HEK293 (cell line): ENCODE data around the gene FRAS1.

Experiments
- CTCF ChIA-PET: fragments of 350-600 bp; formaldehyde crosslinking; extraction: SDS; loops from one replicate; lab custom pipeline; 2021; ENCODE audit warnings: antibody characterized with exemption; lab: Yijun Ruan, JAX
- POLR2A ChIA-PET: fragments of 300-600 bp; formaldehyde crosslinking; extraction: SDS; loops from one replicate; lab custom pipeline; 2020; ENCODE audit warnings: antibody characterized with exemption, inconsistent platforms; lab: Yijun Ruan, JAX
- H3K27ac ChIP-seq: fragments of 200-500 bp; sonication (Bioruptor generic); 2 replicates; pipeline ENCODE4 v1.5.1; 2014; ENCODE audit warnings: low read depth, low read length, control low read depth, inconsistent platforms; ENCODE audit errors: extremely low read depth
- H3K36me3 ChIP-seq, 2 experiments: fragments of 200-500 bp in 1 of 2; sonication (Bioruptor generic) in 1 of 2; 1 replicate in 1 of 2; 2 replicates in 1 of 2; pipeline ENCODE4 v1.5.1; 2014 to 2017; ENCODE audit warnings: inconsistent platforms in 2 of 2, low read length in 2 of 2; ENCODE audit not compliant: control insufficient read depth in 2 of 2, insufficient read depth in 1 of 2
- H3K4me1 ChIP-seq: fragments of 200-500 bp; sonication (Bioruptor generic); 2 replicates; pipeline ENCODE4 v1.5.1; 2014; ENCODE audit warnings: mild to moderate bottlenecking, low read length, inconsistent platforms; ENCODE audit not compliant: control insufficient read depth, insufficient read depth
- H3K4me3 ChIP-seq: 2 replicates; pipeline ENCODE4 v1.5.1; 2011; ENCODE audit warnings: low read depth, mild to moderate bottlenecking, control low read depth, low read length, moderate library complexity
- H3K9me3 ChIP-seq: fragments of 200-500 bp; sonication (Bioruptor generic); 2 replicates; pipeline ENCODE4 v1.5.1; 2014; ENCODE audit warnings: low read depth, low read length, inconsistent platforms; ENCODE audit not compliant: control insufficient read depth, insufficient read depth
- BCL6B ChIP-seq: fragments of 450-650 bp; formaldehyde crosslinking; IDR thresholded peaks from 2 replicates; pipeline ENCODE4 v1.5.1; 2017; ENCODE audit warnings: missing biosample characterization, missing genetic modification characterization
- KLF9 ChIP-seq: fragments of 450-650 bp; formaldehyde crosslinking; IDR thresholded peaks from 2 replicates; pipeline ENCODE4 v1.5.1; 2016; ENCODE audit warnings: missing biosample characterization, missing genetic modification characterization, low read depth
- OSR2 ChIP-seq: fragments of 450-650 bp; formaldehyde crosslinking; IDR thresholded peaks from 2 replicates; pipeline ENCODE4 v1.5.1; 2016; ENCODE audit warnings: missing biosample characterization, missing genetic modification characterization
- PATZ1 ChIP-seq: fragments of 450-650 bp; formaldehyde crosslinking; IDR thresholded peaks from 2 replicates; pipeline ENCODE4 v1.5.1; 2016; ENCODE audit warnings: missing biosample characterization, missing genetic modification characterization
- PBX3 ChIP-seq: sonication (generic); formaldehyde crosslinking; IDR thresholded peaks from 2 replicates; pipeline ENCODE4 v1.8.1; 2022; ENCODE audit warnings: mild to moderate bottlenecking, moderate library complexity, missing genetic modification reagents
- RBAK ChIP-seq: fragments of 450-650 bp; formaldehyde crosslinking; IDR thresholded peaks from 2 replicates; pipeline ENCODE4 v1.5.1; 2016; ENCODE audit warnings: missing biosample characterization, missing genetic modification characterization
- SP2 ChIP-seq: fragments of 450-650 bp; formaldehyde crosslinking; IDR thresholded peaks from 2 replicates; pipeline ENCODE4 v1.5.1; 2016; ENCODE audit warnings: missing biosample characterization, missing genetic modification characterization
- TCF7L2 ChIP-seq: IDR thresholded peaks from 2 replicates; pipeline ENCODE4 v1.6.1; 2011; ENCODE audit warnings: low read depth, mild to moderate bottlenecking, inconsistent platforms, low read length, moderate library complexity, borderline replicate concordance
- WT1 ChIP-seq: fragments of 450-650 bp; formaldehyde crosslinking; IDR thresholded peaks from 2 replicates; pipeline ENCODE4 v1.5.1; 2016; ENCODE audit warnings: missing biosample characterization, missing genetic modification characterization
- ZEB2 ChIP-seq: fragments of 450-650 bp; formaldehyde crosslinking; IDR thresholded peaks from 2 replicates; pipeline ENCODE4 v1.5.1; 2016; ENCODE audit warnings: missing biosample characterization, missing genetic modification characterization
- ZFP37 ChIP-seq: fragments of 450-650 bp; formaldehyde crosslinking; IDR thresholded peaks from 2 replicates; pipeline ENCODE4 v1.5.1; 2016; ENCODE audit warnings: missing biosample characterization, missing genetic modification characterization
- ZNF155 ChIP-seq: fragments of 450-650 bp; formaldehyde crosslinking; IDR thresholded peaks from 2 replicates; pipeline ENCODE4 v1.5.1; 2016; ENCODE audit warnings: missing biosample characterization, missing genetic modification characterization
- ZNF18 ChIP-seq: fragments of 450-650 bp; formaldehyde crosslinking; IDR thresholded peaks from 2 replicates; pipeline ENCODE4 v1.5.1; 2016; ENCODE audit warnings: missing biosample characterization, missing genetic modification characterization
- ZNF184 ChIP-seq: fragments of 450-650 bp; IDR thresholded peaks from 2 replicates; pipeline ENCODE4 v1.5.1; 2018; ENCODE audit warnings: missing biosample characterization, mild to moderate bottlenecking, missing genetic modification characterization
- ZNF280C ChIP-seq: fragments of 450-650 bp; formaldehyde crosslinking; IDR thresholded peaks from 2 replicates; pipeline ENCODE4 v1.5.1; 2016; ENCODE audit warnings: missing biosample characterization, missing genetic modification characterization
- ZNF311 ChIP-seq: fragments of 450-650 bp; formaldehyde crosslinking; IDR thresholded peaks from 2 replicates; pipeline ENCODE4 v1.5.1; 2017; ENCODE audit warnings: missing biosample characterization, missing genetic modification characterization, borderline replicate concordance
- ZNF341 ChIP-seq: fragments of 450-650 bp; formaldehyde crosslinking; IDR thresholded peaks from 2 replicates; pipeline ENCODE4; 2016; ENCODE audit warnings: low read depth, missing biosample characterization, missing genetic modification characterization
- ZNF354C ChIP-seq: fragments of 450-650 bp; formaldehyde crosslinking; IDR thresholded peaks from 2 replicates; pipeline ENCODE4 v1.5.1; 2016; ENCODE audit warnings: missing biosample characterization, missing genetic modification characterization, low read depth, borderline replicate concordance
- ZNF514 ChIP-seq: fragments of 450-650 bp; formaldehyde crosslinking; IDR thresholded peaks from 2 replicates; pipeline ENCODE4 v1.5.1; 2016; ENCODE audit warnings: missing biosample characterization, missing genetic modification characterization
- ZNF530 ChIP-seq: fragments of 450-650 bp; formaldehyde crosslinking; IDR thresholded peaks from 2 replicates; pipeline ENCODE4 v1.5.1; 2016; ENCODE audit warnings: low read depth, missing biosample characterization, missing genetic modification characterization
- ZNF560 ChIP-seq: fragments of 450-650 bp; formaldehyde crosslinking; IDR thresholded peaks from 2 replicates; pipeline ENCODE4 v1.5.1; 2017; ENCODE audit warnings: missing biosample characterization, missing genetic modification characterization, borderline replicate concordance
- ZNF580 ChIP-seq: fragments of 450-650 bp; formaldehyde crosslinking; IDR thresholded peaks from 2 replicates; pipeline ENCODE4 v1.5.1; 2016; ENCODE audit warnings: missing biosample characterization, missing genetic modification characterization
- ZNF624 ChIP-seq: fragments of 450-650 bp; formaldehyde crosslinking; IDR thresholded peaks from 2 replicates; pipeline ENCODE4 v1.5.1; 2017; ENCODE audit warnings: missing biosample characterization, missing genetic modification characterization
- ZNF777 ChIP-seq: fragments of 450-650 bp; formaldehyde crosslinking; IDR thresholded peaks from 2 replicates; pipeline ENCODE4 v1.5.1; 2017; ENCODE audit warnings: missing biosample characterization, missing genetic modification characterization, borderline replicate concordance
- ZNF837 ChIP-seq: fragments of 450-650 bp; formaldehyde crosslinking; IDR thresholded peaks from 2 replicates; pipeline ENCODE4 v1.5.1; 2016; ENCODE audit warnings: missing biosample characterization, missing genetic modification characterization
- ZSCAN16 ChIP-seq: fragments of 450-650 bp; formaldehyde crosslinking; IDR thresholded peaks from 2 replicates; pipeline ENCODE4 v1.5.1; 2016; ENCODE audit warnings: missing biosample characterization, missing genetic modification characterization
- ZSCAN30 ChIP-seq: fragments of 450-650 bp; IDR thresholded peaks from 2 replicates; pipeline ENCODE4 v1.5.1; 2018; ENCODE audit warnings: missing biosample characterization, mild to moderate bottlenecking, missing genetic modification characterization, moderate library complexity

FRAS1 gene

GRCh38 chr4:78343682-78344081, 286.6 kb downstream of the FRAS1 start (continued):
- TF ChIP-seq OSR2 (tag by site-specific recombination) (no peak), ZNF580 (tag by site-specific recombination) (no peak), ZNF837 (tag by site-specific recombination) (no peak), ZNF514 (tag by site-specific recombination) (no peak), ZNF280C (tag by site-specific recombination) (no peak)

- no peaks in the 10 kb centered on the region for H3K36me3 ChIP-seq
- H3K27ac ChIP-seq, result no peak overlapping the region
- TF ChIP-seq ZSCAN16 (no peak), ZNF311 (no peak), SP2 (tag by site-specific recombination) (no peak), ZNF530 (tag by site-specific recombination) (no peak), ZNF777 (no peak), TCF7L2 (no peak)
- no peaks in the 10 kb centered on the region for H3K9me3 ChIP-seq
- CTCF ChIA-PET, result no interaction called here
- POLR2A ChIA-PET, result no interaction called here
- H3K4me1 ChIP-seq, result no peaks in the 10 kb centered on the region
- no peak overlapping the region for H3K4me3 ChIP-seq
These were observed 288.1 kb downstream of the FRAS1 start for GRCh38 chr4:78345237-78345636.

- no peak overlapping the region for H3K27ac ChIP-seq
- POLR2A ChIA-PET, result no interaction called here
- H3K36me3 ChIP-seq, result no peaks in the 10 kb centered on the region
- H3K4me1 ChIP-seq, result no peaks in the 10 kb centered on the region
- no peaks in the 10 kb centered on the region for H3K9me3 ChIP-seq
- no peak overlapping the region for H3K4me3 ChIP-seq
- CTCF ChIA-PET, result no interaction called here
- TF ChIP-seq ZNF184 (tag by site-specific recombination), result no peak
- no peak for TF ChIP-seq WT1 (tag by site-specific recombination)
- no peak for TF ChIP-seq PBX3 (CRISPR knock-in tag)
- TF ChIP-seq ZNF155 (tag by site-specific recombination), result no peak
- no peak for TF ChIP-seq ZNF560 (tag by site-specific recombination)
- no peak for TF ChIP-seq RBAK (tag by site-specific recombination)
- TF ChIP-seq ZNF530 (tag by site-specific recombination), result no peak
- no peak for TF ChIP-seq ZSCAN30
- TF ChIP-seq ZNF341 (tag by site-specific recombination), result no peak
- TF ChIP-seq ZEB2 (tag by site-specific recombination), result no peak
- TF ChIP-seq ZNF624, result no peak
- TF ChIP-seq ZNF18 (tag by site-specific recombination), result no peak
- TF ChIP-seq KLF9 (tag by site-specific recombination), result no peak
- TF ChIP-seq ZNF354C (tag by site-specific recombination), result no peak
- TF ChIP-seq BCL6B (tag by site-specific recombination), result no peak
- no peak for TF ChIP-seq ZFP37
- TF ChIP-seq PATZ1 (tag by site-specific recombination), result no peak
These were observed 289.1 kb downstream of the FRAS1 start for GRCh38 chr4:78346222-78346621.
